SK-N-SH (cell line): Measurements from ENCODE around the gene ACVR1B. TPM values are rescaled to one million over a fixed set of nuclear protein-coding genes. Genes with fewer than 3 reads are reported as not detected.
"Not testable (repeated sequence)": the region's sequence is repeated elsewhere in the genome, so short reads cannot be mapped to it uniquely, and the experiment has no call there.

ENCODE experiments used
- CTCF ChIA-PET: fragments of 300-600, 350-600 bp; formaldehyde crosslinking; extraction: SDS; loops from one replicate; lab custom pipeline; 2021; lab: Yijun Ruan, JAX
- POLR2A ChIA-PET: fragments of 350-600 bp; sonication (Branson Sonifier 250); formaldehyde crosslinking; extraction: SDS; loops from one replicate; lab custom pipeline; 2020; ENCODE audit warnings: antibody characterized with exemption, inconsistent platforms; lab: Yijun Ruan, JAX
- DNase-seq: peaks from one replicate; pipeline ENCODE4 v3.0.0; 2012
- H2AFZ ChIP-seq: fragments of 200-600 bp; sonication (generic); 2 replicates; pipeline ENCODE4 v1.8.1; 2016; ENCODE audit warnings: antibody characterized with exemption, mild to moderate bottlenecking, low read depth
- H3F3A ChIP-seq: fragments of 200-600 bp; sonication (generic); replicated peaks from 2 replicates; pipeline ENCODE3; 2016; ENCODE audit warnings: antibody characterized with exemption, mild to moderate bottlenecking; ENCODE audit not compliant: insufficient read depth
- H3K27ac ChIP-seq, 2 experiments: fragments of 200-500 bp in 1 of 2; fragments of 200-600 bp in 1 of 2; sonication (Bioruptor generic) in 1 of 2; sonication (generic), shearing (Covaris generic) in 1 of 2; 2 replicates each; pipeline versions ENCODE4 v1.5.1 to v1.6.1; 2014 to 2016; ENCODE audit warnings: low read depth in 2 of 2, inconsistent platforms in 1 of 2, low read length in 1 of 2, mild to moderate bottlenecking in 1 of 2, mixed read lengths in 1 of 2
- H3K27me3 ChIP-seq: fragments of 200-600 bp; sonication (generic), shearing (Covaris generic); 2 replicates; pipeline ENCODE4 v1.6.1; 2016; ENCODE audit warnings: mixed run types; ENCODE audit not compliant: insufficient read depth
- H3K36me3 ChIP-seq, 2 experiments: fragments of 200-500 bp in 1 of 2; fragments of 200-600 bp in 1 of 2; sonication (Bioruptor generic) in 1 of 2; sonication (generic) in 1 of 2; replicated peaks in 1 of 2; 2 replicates each; pipeline versions ENCODE3 to v1.5.1; 2014 to 2016; ENCODE audit warnings: low read length in 1 of 2, mild to moderate bottlenecking in 1 of 2; ENCODE audit not compliant: insufficient read depth in 2 of 2, control insufficient read depth in 1 of 2
- H3K4me1 ChIP-seq, 2 experiments: fragments of 200-500 bp in 1 of 2; fragments of 200-600 bp in 1 of 2; sonication (Bioruptor generic) in 1 of 2; sonication (generic), shearing (Covaris generic) in 1 of 2; 2 replicates each; pipeline versions ENCODE4 v1.5.1 to v1.6.1; 2014 to 2016; ENCODE audit warnings: low read depth in 1 of 2, low read length in 1 of 2, mixed run types in 1 of 2; ENCODE audit not compliant: insufficient read depth in 2 of 2, control insufficient read depth in 1 of 2
- H3K4me2 ChIP-seq: fragments of 200-600 bp; sonication (generic), shearing (Covaris generic); 2 replicates; pipeline ENCODE4 v1.6.1; 2017; ENCODE audit warnings: mixed run types
- H3K4me3 ChIP-seq, 2 experiments: fragments of 200-500 bp in 1 of 2; fragments of 200-600 bp in 1 of 2; sonication (Bioruptor generic) in 1 of 2; sonication (generic), shearing (Covaris generic) in 1 of 2; 2 replicates each; pipeline versions ENCODE4 v1.5.1 to v1.8.1; 2014 to 2016; ENCODE audit warnings: low read depth in 2 of 2, inconsistent platforms in 1 of 2, low read length in 1 of 2, mild to moderate bottlenecking in 1 of 2, mixed read lengths in 1 of 2, moderate library complexity in 1 of 2
- H3K79me2 ChIP-seq: fragments of 200-600 bp; sonication (generic); 2 replicates; pipeline ENCODE4 v1.8.1; 2017; ENCODE audit warnings: mild to moderate bottlenecking; ENCODE audit not compliant: insufficient read depth
- H3K9ac ChIP-seq: fragments of 200-600 bp; sonication (generic); 2 replicates; pipeline ENCODE4 v1.6.1; 2017; ENCODE audit warnings: mixed run types
- H3K9me2 ChIP-seq: fragments of 200-600 bp; sonication (generic); 2 replicates; pipeline ENCODE4 v1.6.1; 2017; ENCODE audit warnings: mixed run types
- H3K9me3 ChIP-seq: fragments of 200-600 bp; sonication (generic); 2 replicates; pipeline ENCODE4 v1.6.1; 2017; ENCODE audit warnings: mixed run types, mild to moderate bottlenecking, moderate library complexity
- H4K20me1 ChIP-seq: fragments of 200-600 bp; sonication (generic); 2 replicates; pipeline ENCODE4 v1.6.1; 2017; ENCODE audit warnings: mild to moderate bottlenecking, mixed run types; ENCODE audit not compliant: insufficient read depth
- ELF1 ChIP-seq: IDR thresholded peaks from 2 replicates; pipeline ENCODE4 v1.4.0; 2012
- EP300 ChIP-seq, 2 experiments: IDR thresholded peaks; 2 replicates each; pipeline versions ENCODE4 v1.4.0 to v1.6.1; 2012; ENCODE audit warnings: borderline replicate concordance in 1 of 2, low read depth in 1 of 2, low read length in 1 of 2
- FOXJ3 ChIP-seq: sonication (generic); formaldehyde crosslinking; IDR thresholded peaks from 2 replicates; pipeline ENCODE4 v1.5.1; 2020; ENCODE audit warnings: mild to moderate bottlenecking, missing genetic modification reagents
- RCOR1 ChIP-seq: fragments of 150-350 bp; IDR thresholded peaks from 2 replicates; pipeline ENCODE4 v1.6.1; 2017; ENCODE audit warnings: antibody characterized with exemption, low read length
- RFX5 ChIP-seq: IDR thresholded peaks from 2 replicates; pipeline ENCODE4 v1.6.1; 2012; ENCODE audit warnings: mild to moderate bottlenecking, improper control_type of control experiment, low read length
- RXRA ChIP-seq: IDR thresholded peaks from 2 replicates; pipeline ENCODE4 v1.4.0; 2012; ENCODE audit warnings: low read depth, mild to moderate bottlenecking, borderline replicate concordance
- TAF1 ChIP-seq: IDR thresholded peaks from 2 replicates; pipeline ENCODE4 v1.6.1; 2012; ENCODE audit warnings: low read depth, mild to moderate bottlenecking, low read length, moderate library complexity, borderline replicate concordance
- WGBS: methylation state at CpG from one replicate; pipeline ENCODE4 v1.1.6; 2017; ENCODE audit warnings: low lambda C conversion rate; 5-methylcytosine and 5-hydroxymethylcytosine counted together
- polyA plus RNA-seq, 3 experiments: library from polyadenylated mRNA; depleted of rRNA; stranded (reverse); fragments of >200 nt; gene quantifications; 2 replicates each; pipeline ENCODE4 v1.2.3, GENCODE V29; 2012
- TF ChIP-seq, protein P1 (sequence below): fragments of 200-600 bp; sonication (generic); IDR thresholded peaks from 2 replicates; pipeline ENCODE4 v1.6.1; 2017; ENCODE audit warnings: antibody characterized with exemption, mild to moderate bottlenecking, moderate library complexity
- TF ChIP-seq, protein P2 (sequence below): IDR thresholded peaks from 2 replicates; pipeline ENCODE4; 2012

The ACVR1B gene
- polyA plus RNA-seq, 1 of the 3 experiments (the other 2 are of a cell fraction): 12.1 TPM

DNA sequence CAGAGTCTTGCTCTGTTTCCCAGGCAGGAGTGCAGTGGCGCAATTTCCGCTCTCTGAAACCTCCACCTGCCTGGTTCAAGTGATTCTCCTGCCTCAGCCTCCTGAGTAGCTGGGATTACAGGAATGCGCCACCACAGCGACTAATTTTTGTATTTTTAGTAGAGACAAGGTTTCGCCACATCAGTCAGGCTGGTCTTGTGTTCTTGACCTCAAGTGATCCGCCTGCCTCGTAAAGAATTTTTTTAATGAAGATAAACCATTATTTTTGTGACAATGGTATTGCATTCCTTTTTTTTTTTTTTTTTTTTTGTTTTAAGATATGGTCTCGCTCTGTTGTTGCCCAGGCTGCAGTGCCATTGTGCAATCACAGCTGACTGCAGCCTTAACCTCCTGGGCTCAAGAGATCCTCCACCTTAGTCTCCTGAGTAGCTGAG is 25.8 kb downstream of the ACVR1B start:
- no peak overlapping the region for H3K4me3 ChIP-seq
- H3K9me2 ChIP-seq: no peaks in the 10 kb centered on the region
- no peak for TF ChIP-seq RXRA
- no peak for TF ChIP-seq EP300 (IDR thresholded peaks at IDR 0.05; ENCODE audit: borderline replicate concordance in 1 of 2, low read depth in 1 of 2, low read length in 1 of 2)
- TF ChIP-seq, protein P1, sequence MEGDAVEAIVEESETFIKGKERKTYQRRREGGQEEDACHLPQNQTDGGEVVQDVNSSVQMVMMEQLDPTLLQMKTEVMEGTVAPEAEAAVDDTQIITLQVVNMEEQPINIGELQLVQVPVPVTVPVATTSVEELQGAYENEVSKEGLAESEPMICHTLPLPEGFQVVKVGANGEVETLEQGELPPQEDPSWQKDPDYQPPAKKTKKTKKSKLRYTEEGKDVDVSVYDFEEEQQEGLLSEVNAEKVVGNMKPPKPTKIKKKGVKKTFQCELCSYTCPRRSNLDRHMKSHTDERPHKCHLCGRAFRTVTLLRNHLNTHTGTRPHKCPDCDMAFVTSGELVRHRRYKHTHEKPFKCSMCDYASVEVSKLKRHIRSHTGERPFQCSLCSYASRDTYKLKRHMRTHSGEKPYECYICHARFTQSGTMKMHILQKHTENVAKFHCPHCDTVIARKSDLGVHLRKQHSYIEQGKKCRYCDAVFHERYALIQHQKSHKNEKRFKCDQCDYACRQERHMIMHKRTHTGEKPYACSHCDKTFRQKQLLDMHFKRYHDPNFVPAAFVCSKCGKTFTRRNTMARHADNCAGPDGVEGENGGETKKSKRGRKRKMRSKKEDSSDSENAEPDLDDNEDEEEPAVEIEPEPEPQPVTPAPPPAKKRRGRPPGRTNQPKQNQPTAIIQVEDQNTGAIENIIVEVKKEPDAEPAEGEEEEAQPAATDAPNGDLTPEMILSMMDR: no peak
- TF ChIP-seq, protein P2, sequence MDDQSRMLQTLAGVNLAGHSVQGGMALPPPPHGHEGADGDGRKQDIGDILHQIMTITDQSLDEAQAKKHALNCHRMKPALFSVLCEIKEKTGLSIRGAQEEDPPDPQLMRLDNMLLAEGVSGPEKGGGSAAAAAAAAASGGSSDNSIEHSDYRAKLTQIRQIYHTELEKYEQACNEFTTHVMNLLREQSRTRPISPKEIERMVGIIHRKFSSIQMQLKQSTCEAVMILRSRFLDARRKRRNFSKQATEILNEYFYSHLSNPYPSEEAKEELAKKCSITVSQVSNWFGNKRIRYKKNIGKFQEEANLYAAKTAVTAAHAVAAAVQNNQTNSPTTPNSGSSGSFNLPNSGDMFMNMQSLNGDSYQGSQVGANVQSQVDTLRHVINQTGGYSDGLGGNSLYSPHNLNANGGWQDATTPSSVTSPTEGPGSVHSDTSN: no peak
- no peak for TF ChIP-seq ELF1
- TF ChIP-seq RFX5: no peak
- no peak for TF ChIP-seq RCOR1
- no peak for TF ChIP-seq FOXJ3 (CRISPR knock-in tag)
- TF ChIP-seq TAF1: no peak
- H2AFZ ChIP-seq: no peak overlapping the region
- H3K9ac ChIP-seq: no peak overlapping the region
- 94% methylated on average over 8 of the region's 8 CpGs for WGBS
- peaks cover 7% of the 10 kb centered on the region for H4K20me1 ChIP-seq
- peaks cover 6% of the 10 kb centered on the region for H3F3A ChIP-seq
- H3K36me3 ChIP-seq: peaks cover under 1 to 40% of the 10 kb centered on the region in 2 experiments
- no peaks in the 10 kb centered on the region for H3K79me2 ChIP-seq
- CTCF ChIA-PET: interaction anchor here (0.7 to 5.6 kb wide), 11 partner anchors 12 to 87 kb away, joined by 3 to 63 read pairs (median 5); no protein-coding TSS in a partner anchor
- H3K9me3 ChIP-seq: no peaks in the 10 kb centered on the region
- POLR2A ChIA-PET: interaction anchor here (0.7 kb wide), 1 partner anchor 115 kb away, joined by 4 read pairs; no protein-coding TSS in a partner anchor
- H3K4me2 ChIP-seq: no peak overlapping the region
- DNase-seq: no peak
- peaks cover 19 to 22% of the 10 kb centered on the region in 2 experiments; a peak in 3 of 4 replicates for H3K4me1 ChIP-seq
- no peak overlapping the region for H3K27ac ChIP-seq
- H3K27me3 ChIP-seq: no peaks in the 10 kb centered on the region

DNA sequence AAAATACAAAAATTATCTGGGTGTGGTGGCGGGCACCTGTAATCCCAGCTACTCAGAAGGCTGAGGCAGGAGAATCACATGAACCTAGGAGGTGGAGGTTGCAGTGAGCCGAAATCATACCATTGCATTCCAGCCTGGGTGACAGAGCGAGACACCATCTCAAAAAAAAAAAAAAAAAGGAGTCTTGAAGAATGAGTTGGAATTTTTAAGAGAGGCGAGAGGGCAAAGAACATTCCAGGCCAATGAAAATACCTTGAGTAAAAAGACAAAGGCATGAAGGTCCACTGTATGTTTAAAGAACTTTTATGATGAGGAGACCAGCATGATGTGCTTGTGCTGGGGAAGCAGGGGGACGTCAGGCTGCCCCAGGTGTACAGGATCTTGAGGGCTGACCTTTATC is 27.8 kb downstream of the ACVR1B start:
- POLR2A ChIA-PET, H3K79me2 ChIP-seq, H3K4me2 ChIP-seq, H3K27me3 ChIP-seq, H3K9me3 ChIP-seq, H3K9ac ChIP-seq, H4K20me1 ChIP-seq, H3K4me3 ChIP-seq, H3F3A ChIP-seq, H3K9me2 ChIP-seq, DNase-seq, H3K27ac ChIP-seq, H3K4me1 ChIP-seq, H2AFZ ChIP-seq: not testable (repeated sequence)
- peaks cover 10 to 59% of the 10 kb centered on the region in 2 experiments for H3K36me3 ChIP-seq
- CTCF ChIA-PET: interaction anchor here (1.2 to 5.6 kb wide), 2 partner anchors 46 to 85 kb away, joined by 3 to 63 read pairs; no protein-coding TSS in a partner anchor
- 89% methylated on average over 5 of the region's 5 CpGs for WGBS
